HG03457 (cell line): ENCODE measurements around the gene CFHR4.
"Not testable (repeated sequence)": the region's sequence is repeated elsewhere in the genome, so short reads cannot be mapped to it uniquely, and the experiment has no call there.

ENCODE experiments used
- ATAC-seq: cut with Tn5 transposase; IDR thresholded peaks from one replicate; pipeline ENCODE4 v1.9.1; 2021; ENCODE audit warnings: moderate number of reproducible peaks; ENCODE audit not compliant: unreplicated experiment

CFHR4 gene

DNA sequence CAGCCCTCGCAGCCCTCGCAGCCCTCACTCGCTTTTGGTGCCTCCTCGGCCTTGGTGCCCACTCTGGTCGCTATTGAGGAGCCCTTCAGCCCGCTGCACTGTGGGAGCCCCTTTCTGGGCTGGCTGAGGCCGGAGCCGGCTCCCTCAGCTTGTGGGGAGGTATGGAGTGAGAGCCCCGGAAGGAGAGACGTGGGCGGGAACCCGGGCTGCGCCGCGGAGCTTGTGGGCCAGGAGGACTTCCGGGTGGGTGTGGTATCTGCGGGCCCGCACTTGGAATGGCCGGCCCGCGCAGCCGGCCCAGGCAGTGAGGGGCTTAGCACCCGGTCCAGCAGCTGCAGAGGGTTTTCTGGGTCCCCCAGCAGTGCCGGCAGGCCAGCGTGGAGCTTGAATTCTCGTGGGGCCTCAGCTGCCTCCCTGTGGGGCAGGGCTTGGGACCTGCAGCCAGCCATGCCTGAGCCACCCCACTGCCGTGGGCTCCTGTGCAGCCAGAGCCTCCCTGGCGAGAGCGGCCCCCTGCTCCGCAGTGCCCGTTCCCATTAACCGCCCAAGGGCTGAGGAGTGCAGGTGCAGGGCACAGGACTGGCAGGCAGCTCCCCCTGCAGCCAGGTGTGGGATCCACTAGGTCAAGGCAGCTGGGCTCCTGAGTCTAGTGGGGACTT, 45.8 kb downstream of the CFHR4 start:
- ATAC-seq = no peak

DNA sequence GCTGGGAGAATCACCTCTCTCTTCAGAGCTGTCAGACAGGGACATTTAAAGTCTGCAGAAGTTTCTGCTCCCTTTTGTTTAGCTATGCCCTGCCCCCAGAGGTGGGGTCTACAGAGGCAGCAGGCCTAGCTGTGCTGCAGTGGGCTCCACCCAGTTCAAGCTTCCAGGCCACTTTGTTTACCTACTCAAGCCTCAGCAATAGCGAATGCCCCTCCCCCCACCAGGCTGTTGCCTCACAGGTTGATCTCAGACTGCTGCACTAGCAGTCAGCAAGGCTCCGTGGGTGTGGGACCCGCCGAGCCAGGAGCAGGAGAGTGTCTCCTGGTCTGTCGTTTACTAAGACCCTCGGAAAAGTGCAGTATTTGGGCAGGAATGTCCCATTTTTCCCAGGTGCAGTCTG, 53.6 kb downstream of the CFHR4 start:
- ATAC-seq = not testable (repeated sequence)

DNA sequence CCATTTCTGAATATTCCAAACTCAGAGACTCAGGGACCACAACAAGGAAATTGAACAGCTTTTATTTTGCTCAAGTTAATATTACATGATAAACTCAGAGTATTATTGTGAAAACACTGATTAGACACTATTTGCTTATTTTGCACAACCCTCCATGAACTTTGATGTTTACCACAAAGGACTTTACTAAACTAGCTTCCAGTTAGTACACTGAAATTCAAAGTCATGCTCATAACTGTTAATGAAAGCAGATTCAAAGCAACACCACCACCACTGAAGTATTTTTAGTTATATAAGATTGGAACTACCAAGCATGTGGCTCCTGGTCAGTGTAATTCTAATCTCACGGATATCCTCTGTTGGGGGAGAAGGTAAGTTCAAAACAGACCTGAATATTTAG, 55.7 kb downstream of the CFHR4 start, which contains the start of gene CFHR2:
TSS of gene CFHR2 (plus strand) at position 171 of the 400 bp plus-strand sequence. CDS start at position 314, 143 bp downstream.
- ATAC-seq = not testable (repeated sequence)

DNA sequence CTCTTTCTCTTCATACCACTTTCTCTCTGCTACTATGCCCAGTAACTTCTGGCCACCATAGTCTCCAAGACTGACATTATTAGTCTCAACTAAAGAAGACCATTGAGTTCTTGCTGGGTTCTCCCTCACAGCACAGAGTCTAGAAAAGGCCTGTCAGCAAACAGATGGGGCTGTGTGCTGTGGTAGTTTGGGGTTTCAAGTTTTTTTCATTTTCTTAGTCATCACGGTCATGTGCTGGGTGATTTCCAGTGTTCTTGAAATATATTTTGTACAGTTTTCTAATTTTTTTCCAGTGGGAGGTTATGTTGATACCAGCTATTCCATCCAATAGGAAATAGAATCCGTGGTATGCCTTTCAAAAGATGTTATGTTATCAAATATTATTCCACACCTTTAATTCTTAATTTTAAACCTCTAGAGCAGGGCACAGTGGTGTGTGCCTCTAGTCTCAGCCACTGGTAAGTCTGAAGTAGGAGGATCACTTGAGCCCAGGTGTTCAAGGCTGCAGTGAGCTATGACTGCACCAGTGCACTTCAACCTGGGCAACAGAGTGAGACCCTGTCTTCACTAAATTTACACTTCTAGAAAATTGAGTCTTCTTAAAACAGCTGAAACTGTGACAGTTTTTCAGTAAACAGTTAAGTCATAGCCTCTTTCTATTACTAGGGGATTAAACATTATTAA, 64.0 kb downstream of the CFHR4 start:
- peak; percentile 75 for ATAC-seq

DNA sequence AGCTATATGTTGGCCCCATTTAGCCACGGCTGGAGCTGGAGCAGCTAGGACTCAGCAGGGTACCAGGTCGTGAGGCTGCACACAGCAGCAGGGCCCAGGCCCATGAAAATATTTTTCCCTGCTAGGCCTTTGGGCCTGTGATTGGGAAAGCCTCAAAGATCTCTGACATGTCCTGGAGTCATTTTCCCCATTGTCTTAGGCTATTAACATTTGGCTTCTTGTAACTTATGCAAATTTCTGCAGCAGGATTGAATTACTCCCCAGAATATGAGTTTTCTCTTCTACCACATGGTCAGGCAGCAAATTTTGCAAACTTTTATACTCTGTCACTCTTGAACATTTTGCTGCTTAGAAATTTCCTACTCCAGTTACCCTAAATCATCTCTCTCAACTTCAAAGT, 66.9 kb downstream of the CFHR4 start:
- no peak for ATAC-seq

DNA sequence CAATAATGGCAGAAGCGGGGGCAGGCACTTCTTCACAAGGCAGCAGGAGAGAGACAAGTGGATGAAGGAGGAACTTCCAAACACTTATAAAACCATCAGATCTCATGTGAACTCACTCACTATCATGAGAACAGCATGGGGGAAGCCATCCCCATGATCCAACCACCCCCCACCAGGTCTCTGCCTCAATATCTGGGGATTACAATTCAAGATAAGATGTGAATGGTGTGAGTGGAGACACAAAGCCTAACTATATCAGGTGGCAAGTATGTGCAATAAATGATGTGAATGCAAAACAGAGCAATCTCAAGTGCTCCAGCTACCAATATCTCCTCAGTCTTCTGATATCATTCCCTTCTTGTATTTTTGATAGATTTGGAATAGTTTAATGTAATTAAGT, 68.1 kb downstream of the CFHR4 start:
- ATAC-seq = no peak

DNA sequence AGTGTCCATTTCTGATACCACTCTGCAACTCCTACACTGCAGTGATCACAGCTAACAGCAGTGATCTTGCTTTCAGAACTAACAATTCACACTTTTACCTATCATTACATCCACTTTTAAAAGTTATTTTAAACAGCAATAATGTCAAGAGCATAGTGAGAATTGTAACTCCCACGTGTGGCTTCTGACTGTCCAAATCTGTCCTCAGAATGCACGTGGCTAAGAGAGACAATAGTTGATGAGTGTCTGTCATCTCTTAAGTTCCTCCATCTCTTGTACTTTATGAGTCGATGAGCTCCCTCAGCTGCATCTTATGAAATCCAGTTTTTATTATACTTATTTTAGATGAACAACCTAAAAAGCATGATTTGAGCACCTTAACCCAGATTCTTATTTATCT, 73.0 kb downstream of the CFHR4 start:
- ATAC-seq = no peak
